IPS-20b (cell line): ENCODE results near the gene FBXW5.

ENCODE experiments used
- H3K27ac ChIP-seq: one replicate; pipeline ENCODE4 v1.5.1; 2013; ENCODE audit warnings: low read length
- H3K27me3 ChIP-seq: 2 replicates; pipeline ENCODE4 v1.6.1; 2013; ENCODE audit warnings: mild to moderate bottlenecking, low read length, inconsistent platforms; ENCODE audit not compliant: insufficient read depth
- H3K36me3 ChIP-seq: 2 replicates; pipeline ENCODE4 v1.6.1; 2013; ENCODE audit warnings: low read depth, mild to moderate bottlenecking, inconsistent platforms, low read length, moderate library complexity; ENCODE audit not compliant: insufficient read depth
- H3K4me1 ChIP-seq: 2 replicates; pipeline ENCODE4 v1.6.1; 2013; ENCODE audit warnings: mild to moderate bottlenecking, control low read depth, inconsistent platforms, low read length, moderate library complexity; ENCODE audit not compliant: insufficient read depth
- H3K4me3 ChIP-seq: 2 replicates; pipeline ENCODE4 v1.5.1; 2013; ENCODE audit warnings: mild to moderate bottlenecking, low read length, inconsistent platforms
- H3K9ac ChIP-seq: 2 replicates; pipeline ENCODE4 v1.6.1; 2013; ENCODE audit warnings: low read depth, mild to moderate bottlenecking, inconsistent platforms, low read length, moderate library complexity
- H3K9me3 ChIP-seq: 2 replicates; pipeline ENCODE4 v1.6.1; 2013; ENCODE audit warnings: mild to moderate bottlenecking, low read depth, low read length, inconsistent platforms; ENCODE audit not compliant: insufficient read depth

FBXW5 gene

GRCh38 chr9:136903041-136903554 lies 41.4 kb downstream of the FBXW5 start:
- H3K4me1 ChIP-seq = no peaks in the 10 kb centered on the region
- H3K27me3 ChIP-seq = no peaks in the 10 kb centered on the region
- no peak overlapping the region for H3K27ac ChIP-seq
- peaks cover 73% of the 10 kb centered on the region for H3K36me3 ChIP-seq
- H3K9ac ChIP-seq = no peak overlapping the region
- no peak overlapping the region for H3K4me3 ChIP-seq
- H3K9me3 ChIP-seq = no peaks in the 10 kb centered on the region

DNA sequence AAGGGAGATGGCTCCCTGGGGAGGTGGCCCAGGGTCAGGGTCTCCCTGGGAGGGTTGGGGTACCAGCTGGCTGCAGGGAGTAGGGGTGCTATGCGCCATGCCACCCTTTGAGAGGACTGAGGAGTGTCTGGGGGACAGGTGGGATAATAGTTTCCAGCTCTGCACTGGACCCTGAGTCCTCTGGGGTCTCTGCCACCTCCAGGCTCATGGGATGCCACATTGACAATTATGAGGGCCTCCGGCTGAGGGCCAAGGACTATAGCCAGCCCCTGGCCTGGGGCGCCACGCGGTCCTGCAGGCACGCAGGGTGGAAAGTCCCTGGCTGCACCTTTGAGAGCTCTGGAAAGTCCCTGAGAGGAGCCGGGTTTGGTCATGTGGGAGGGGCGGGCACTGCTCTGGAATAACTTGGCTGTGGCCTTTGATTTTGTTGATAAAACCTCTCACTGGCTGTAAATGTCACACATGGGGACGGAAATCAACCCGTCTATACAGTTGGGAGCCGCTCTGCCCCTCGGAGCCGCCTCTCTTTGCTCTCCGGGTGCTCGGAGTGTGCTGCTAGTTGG lies 42.2 kb downstream of the FBXW5 start:
- H3K36me3 ChIP-seq = peaks cover 65% of the 10 kb centered on the region
- H3K27me3 ChIP-seq = no peaks in the 10 kb centered on the region
- H3K4me1 ChIP-seq = no peaks in the 10 kb centered on the region
- H3K27ac ChIP-seq = no peak overlapping the region
- no peak overlapping the region for H3K9ac ChIP-seq
- no peak overlapping the region for H3K4me3 ChIP-seq
- H3K9me3 ChIP-seq = no peaks in the 10 kb centered on the region

- Histone ChIP-seq H3K36me3 (peaks cover 59% of the 10 kb centered on the region), H3K9ac (no peak overlapping the region), H3K27ac (no peak overlapping the region), H3K27me3 (no peaks in the 10 kb centered on the region), H3K4me3 (no peak overlapping the region), H3K4me1 (no peaks in the 10 kb centered on the region), H3K9me3 (no peaks in the 10 kb centered on the region)
These were observed 42.9 kb downstream of the FBXW5 start for GRCh38 chr9:136901516-136902258.

DNA sequence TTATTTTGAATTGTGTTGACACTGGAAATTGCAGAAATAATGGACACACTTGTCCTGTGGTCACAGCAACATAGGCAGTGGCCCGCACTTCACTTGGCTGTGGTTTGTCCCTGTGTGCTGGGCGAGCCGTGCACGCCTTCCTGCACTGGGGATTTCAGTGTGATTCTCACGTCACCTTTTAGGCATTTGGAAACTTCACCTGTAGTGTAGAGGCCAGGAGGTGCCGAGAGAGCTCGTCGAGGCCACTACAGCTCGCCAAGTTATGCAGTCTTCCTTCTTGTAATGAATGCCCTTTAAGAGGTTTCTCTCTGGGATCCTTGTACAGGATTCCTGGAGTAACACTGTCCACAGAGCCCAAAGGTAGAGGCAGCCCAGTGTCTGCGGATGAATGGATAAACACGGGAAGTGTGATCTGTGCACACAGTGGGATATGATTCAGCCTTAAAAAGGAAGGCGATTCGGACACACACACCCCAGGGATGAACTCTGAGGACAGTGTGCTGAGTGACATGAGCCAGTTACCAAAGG lies 43.5 kb downstream of the FBXW5 start:
- no peaks in the 10 kb centered on the region for H3K9me3 ChIP-seq
- no peak overlapping the region for H3K27ac ChIP-seq
- no peak overlapping the region for H3K4me3 ChIP-seq
- H3K36me3 ChIP-seq = peaks cover 53% of the 10 kb centered on the region
- H3K4me1 ChIP-seq = no peaks in the 10 kb centered on the region
- no peak overlapping the region for H3K9ac ChIP-seq
- no peaks in the 10 kb centered on the region for H3K27me3 ChIP-seq

- no peaks in the 10 kb centered on the region for H3K9me3 ChIP-seq
- no peak overlapping the region for H3K4me3 ChIP-seq
- H3K9ac ChIP-seq = no peak overlapping the region
- H3K36me3 ChIP-seq = peaks cover 52% of the 10 kb centered on the region
- H3K27ac ChIP-seq = no peak overlapping the region
- H3K27me3 ChIP-seq = no peaks in the 10 kb centered on the region
- H3K4me1 ChIP-seq = no peaks in the 10 kb centered on the region
These were observed 44.0 kb downstream of the FBXW5 start for GRCh38 chr9:136900556-136900955.

- Histone ChIP-seq H3K36me3 (peaks cover 43% of the 10 kb centered on the region), H3K4me3 (no peak overlapping the region), H3K27ac (no peak overlapping the region), H3K4me1 (no peaks in the 10 kb centered on the region), H3K9ac (no peak overlapping the region; the same call in 1 of the 2 replicates), H3K9me3 (no peaks in the 10 kb centered on the region), H3K27me3 (no peaks in the 10 kb centered on the region)
These were observed 45.3 kb downstream of the FBXW5 start for GRCh38 chr9:136899196-136899595.

GRCh38 chr9:136898483-136899100 lies 45.9 kb downstream of the FBXW5 start:
- no peak overlapping the region for H3K9ac ChIP-seq
- H3K36me3 ChIP-seq = peaks cover 43% of the 10 kb centered on the region
- no peak overlapping the region for H3K4me3 ChIP-seq
- H3K4me1 ChIP-seq = no peaks in the 10 kb centered on the region
- no peaks in the 10 kb centered on the region for H3K27me3 ChIP-seq
- H3K27ac ChIP-seq = no peak overlapping the region
- no peaks in the 10 kb centered on the region for H3K9me3 ChIP-seq

DNA sequence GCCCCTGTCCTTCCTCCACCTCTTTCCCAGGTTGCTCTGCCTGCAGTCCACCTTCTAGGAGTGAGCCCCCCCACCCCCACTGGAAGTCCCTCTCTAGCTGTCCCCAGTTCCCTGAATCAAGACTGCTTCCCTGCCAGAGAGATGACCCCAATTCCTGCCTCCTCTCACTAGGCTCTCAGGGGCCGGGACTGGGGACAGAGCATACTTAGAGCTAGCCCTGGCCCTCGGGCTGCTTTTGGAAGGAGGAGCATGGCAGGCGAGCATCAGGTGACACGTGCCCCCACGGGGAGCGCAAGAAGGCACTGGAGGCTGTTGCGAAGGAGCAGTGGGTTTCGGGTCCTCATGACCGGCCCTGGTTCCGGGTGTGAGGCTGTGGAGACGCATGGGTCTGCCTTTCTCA lies 48.5 kb downstream of the FBXW5 start:
- Histone ChIP-seq H3K4me3 (no peak overlapping the region), H3K36me3 (peaks cover 21% of the 10 kb centered on the region), H3K27ac (no peak overlapping the region), H3K9me3 (no peaks in the 10 kb centered on the region), H3K4me1 (no peaks in the 10 kb centered on the region), H3K9ac (no peak overlapping the region), H3K27me3 (no peaks in the 10 kb centered on the region)

GRCh38 chr9:136890661-136891060 lies 53.9 kb downstream of the FBXW5 start:
- no peak overlapping the region for H3K27ac ChIP-seq
- H3K36me3 ChIP-seq = peaks cover 7% of the 10 kb centered on the region
- H3K27me3 ChIP-seq = no peaks in the 10 kb centered on the region
- H3K9ac ChIP-seq = no peak overlapping the region
- no peaks in the 10 kb centered on the region for H3K9me3 ChIP-seq
- no peak overlapping the region for H3K4me3 ChIP-seq
- H3K4me1 ChIP-seq = no peaks in the 10 kb centered on the region
